AG10803 (cell line): ENCODE measurements around the gene KICS2.

ENCODE experiments used
- DNase-seq: peaks from one replicate; pipeline ENCODE4 v3.0.0; 2010; ENCODE audit warnings: low read depth
- H3K4me3 ChIP-seq: 2 replicates; pipeline ENCODE4 v1.5.1; 2011; ENCODE audit warnings: mild to moderate bottlenecking, low read length, control low read depth
- TF ChIP-seq, protein P1 (sequence below): conservative IDR thresholded peaks from 2 replicates; pipeline ENCODE4 v1.5.1; 2011; ENCODE audit warnings: mild to moderate bottlenecking, low read length, control low read depth, inconsistent platforms

Gene KICS2

DNA sequence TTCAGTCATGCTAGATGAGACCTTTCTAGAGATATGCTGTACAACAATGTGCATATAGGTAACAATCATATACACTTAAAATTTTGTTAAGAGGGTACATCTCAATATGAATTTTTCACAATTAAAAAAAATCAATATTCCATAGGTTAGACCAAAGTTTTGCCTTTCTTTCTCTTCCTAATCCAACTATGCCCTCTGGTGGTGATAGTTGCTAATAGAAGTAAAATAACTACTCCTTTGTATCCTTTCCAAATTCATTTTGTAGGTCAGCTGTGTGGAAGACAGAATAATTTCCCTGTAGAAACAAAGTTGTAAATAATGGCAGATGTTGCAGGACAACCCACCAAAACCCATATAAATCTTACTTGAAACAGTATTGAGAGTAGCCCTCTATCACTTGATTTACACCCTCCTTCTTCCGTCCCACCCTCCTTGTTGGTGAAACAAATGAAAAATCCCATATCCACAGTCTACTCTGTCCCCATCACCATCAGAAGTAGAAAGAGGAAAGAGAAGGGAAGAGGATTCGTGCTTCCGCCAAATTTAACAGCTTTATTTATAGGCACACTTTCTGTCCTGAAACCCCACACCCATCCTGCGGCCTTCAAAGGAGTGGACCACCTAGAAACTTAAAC lies 34.2 kb upstream of the KICS2 start:
- TF ChIP-seq, protein P1, sequence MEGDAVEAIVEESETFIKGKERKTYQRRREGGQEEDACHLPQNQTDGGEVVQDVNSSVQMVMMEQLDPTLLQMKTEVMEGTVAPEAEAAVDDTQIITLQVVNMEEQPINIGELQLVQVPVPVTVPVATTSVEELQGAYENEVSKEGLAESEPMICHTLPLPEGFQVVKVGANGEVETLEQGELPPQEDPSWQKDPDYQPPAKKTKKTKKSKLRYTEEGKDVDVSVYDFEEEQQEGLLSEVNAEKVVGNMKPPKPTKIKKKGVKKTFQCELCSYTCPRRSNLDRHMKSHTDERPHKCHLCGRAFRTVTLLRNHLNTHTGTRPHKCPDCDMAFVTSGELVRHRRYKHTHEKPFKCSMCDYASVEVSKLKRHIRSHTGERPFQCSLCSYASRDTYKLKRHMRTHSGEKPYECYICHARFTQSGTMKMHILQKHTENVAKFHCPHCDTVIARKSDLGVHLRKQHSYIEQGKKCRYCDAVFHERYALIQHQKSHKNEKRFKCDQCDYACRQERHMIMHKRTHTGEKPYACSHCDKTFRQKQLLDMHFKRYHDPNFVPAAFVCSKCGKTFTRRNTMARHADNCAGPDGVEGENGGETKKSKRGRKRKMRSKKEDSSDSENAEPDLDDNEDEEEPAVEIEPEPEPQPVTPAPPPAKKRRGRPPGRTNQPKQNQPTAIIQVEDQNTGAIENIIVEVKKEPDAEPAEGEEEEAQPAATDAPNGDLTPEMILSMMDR, result peak; percentile 79
- peak; percentile 59 for DNase-seq
- H3K4me3 ChIP-seq, result no peak overlapping the region

DNA sequence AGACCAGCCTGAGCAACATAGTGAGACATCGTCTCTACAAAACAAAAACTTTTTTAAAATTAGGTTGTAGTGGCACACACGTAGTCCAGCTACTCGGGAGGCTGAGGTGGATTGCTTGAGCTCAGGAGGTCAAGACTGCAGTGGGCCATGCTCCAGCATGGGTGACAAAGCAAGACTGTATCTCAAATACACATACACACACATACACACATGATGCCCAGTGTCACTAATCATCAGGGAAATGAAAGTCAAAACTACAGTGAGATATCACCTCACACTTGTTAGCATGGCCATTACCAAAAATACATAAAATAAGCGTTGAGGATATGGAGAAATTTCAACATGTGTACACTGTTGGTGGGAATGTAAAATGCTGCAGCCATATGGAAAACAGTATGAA lies 33.2 kb upstream of the KICS2 start:
- no peak overlapping the region for H3K4me3 ChIP-seq
- TF ChIP-seq, protein P1, result no peak
- DNase-seq, result no peak

DNA sequence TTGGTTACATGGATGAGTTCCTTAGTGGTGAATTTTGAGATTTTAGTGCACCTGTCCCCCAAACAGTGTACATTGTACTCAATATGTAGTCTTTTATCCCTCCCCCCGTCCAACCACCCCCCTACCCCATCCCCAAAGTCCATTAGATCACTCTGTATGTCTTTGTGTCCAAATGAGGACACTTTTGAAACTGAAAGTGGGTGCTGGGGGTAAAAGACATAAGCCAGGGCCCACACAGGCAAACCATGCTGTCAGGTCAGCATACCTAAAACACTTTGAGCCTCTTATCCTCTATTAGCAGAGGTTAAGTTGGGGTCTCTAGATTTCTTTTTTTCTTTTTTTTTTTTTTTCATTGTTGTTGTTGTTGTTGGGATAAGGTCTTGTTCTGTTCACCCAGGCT lies 31.3 kb upstream of the KICS2 start:
- DNase-seq, result no peak
- no peak overlapping the region for H3K4me3 ChIP-seq
- TF ChIP-seq, protein P1, result no peak

DNA sequence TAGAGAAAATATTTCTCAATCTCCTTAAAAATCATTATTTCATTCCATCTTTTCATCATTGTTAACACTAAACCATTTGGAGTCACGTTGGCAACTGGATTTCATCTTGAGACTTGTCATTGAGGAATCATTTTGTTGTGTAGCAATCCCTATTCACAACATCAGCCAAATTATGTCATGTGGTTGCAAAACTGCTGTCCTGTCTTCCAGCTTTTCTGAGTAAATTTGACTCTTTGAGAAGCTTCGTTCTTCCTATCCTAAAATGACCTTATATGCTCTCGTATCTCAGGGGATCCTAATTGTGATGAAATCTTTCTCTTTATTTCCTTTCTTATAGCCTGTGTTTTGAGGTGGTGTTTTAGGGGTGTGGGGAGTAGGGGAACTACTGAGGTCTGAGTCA lies 30.6 kb upstream of the KICS2 start:
- H3K4me3 ChIP-seq, result no peak overlapping the region
- TF ChIP-seq, protein P1, result no peak
- peak; percentile 93 for DNase-seq

DNA sequence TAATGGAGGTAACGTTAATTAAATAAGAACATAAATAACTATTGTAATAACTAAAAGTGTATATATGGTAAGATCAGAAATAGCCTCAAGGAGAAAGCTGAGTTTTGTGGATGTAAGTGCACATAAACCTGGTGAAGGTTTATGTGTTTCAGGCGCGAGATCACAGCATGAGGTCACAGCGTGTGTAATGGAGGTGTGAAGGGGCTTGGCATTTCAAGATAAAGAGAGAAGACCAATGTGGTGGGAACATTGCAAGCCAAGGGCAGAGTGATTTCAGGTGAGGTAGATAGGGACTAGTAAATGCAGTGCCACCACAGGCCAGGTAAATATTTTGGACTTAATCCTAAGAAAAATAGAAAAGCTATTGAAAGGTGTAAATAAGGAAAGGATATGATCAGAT lies 21.7 kb upstream of the KICS2 start:
- no peak overlapping the region for H3K4me3 ChIP-seq
- TF ChIP-seq, protein P1, result no peak
- DNase-seq, result no peak

DNA sequence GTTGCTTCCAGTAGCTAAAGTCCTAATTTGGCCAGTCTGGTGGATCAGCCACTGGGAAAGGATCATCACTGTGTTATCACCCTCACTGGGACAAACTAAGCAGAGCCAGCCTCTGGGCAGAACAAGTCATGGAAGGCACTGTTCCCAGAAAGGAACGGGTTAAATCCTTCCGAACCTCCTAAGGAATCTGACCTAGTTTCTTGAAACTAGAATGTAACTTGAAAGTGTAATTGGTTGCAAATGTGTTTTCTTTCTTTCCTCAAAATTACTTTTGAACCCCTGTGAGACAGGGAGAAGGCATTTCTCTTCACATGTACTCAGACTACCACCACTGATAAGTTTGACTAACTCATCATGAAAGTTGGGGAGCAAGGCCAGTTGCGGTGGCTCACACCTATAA lies 18.7 kb upstream of the KICS2 start:
- DNase-seq, result peak; percentile 46
- no peak overlapping the region for H3K4me3 ChIP-seq
- TF ChIP-seq, protein P1, result no peak

DNA sequence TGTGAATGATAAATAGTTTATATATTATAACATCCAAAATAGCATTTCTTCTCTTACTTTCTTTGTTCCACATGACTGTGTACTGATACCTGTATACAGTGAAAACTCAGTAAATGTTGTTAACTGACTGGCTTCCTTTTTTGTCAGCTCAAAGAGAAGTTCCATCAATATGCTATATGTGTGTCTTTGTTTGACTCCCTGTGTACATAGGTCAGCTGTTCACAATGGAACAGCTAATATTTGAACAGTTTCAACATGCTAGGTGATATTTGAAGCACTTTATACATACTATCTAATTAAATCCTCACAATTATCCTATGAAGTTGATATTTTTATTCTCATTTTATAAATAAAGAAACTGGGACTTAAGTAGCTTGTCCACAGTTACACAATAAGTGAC lies 15.3 kb upstream of the KICS2 start:
- H3K4me3 ChIP-seq, result no peak overlapping the region
- TF ChIP-seq, protein P1, result no peak
- DNase-seq, result no peak
